GM21619 (cell line): Measurements from ENCODE around the gene NHERF2.

Experiments
- ATAC-seq: cut with Tn5 transposase; IDR thresholded peaks from one replicate; pipeline ENCODE4 v1.9.1; 2021; ENCODE audit not compliant: unreplicated experiment

The NHERF2 gene

GRCh38 chr16:2038382-2039231 is 11.9 kb downstream of the NHERF2 start:
- ATAC-seq = no peak

- no peak for ATAC-seq
Observed at GRCh38 chr16:2039274-2040031, 12.8 kb downstream of the NHERF2 start.

- ATAC-seq = no peak
Observed at GRCh38 chr16:2040041-2040786, 13.5 kb downstream of the NHERF2 start.

GRCh38 chr16:2040787-2041522 is 14.3 kb downstream of the NHERF2 start:
- ATAC-seq = no peak

- no peak for ATAC-seq
Observed at GRCh38 chr16:2042171-2042985, 15.7 kb downstream of the NHERF2 start.

- ATAC-seq = no peak
Observed at GRCh38 chr16:2042986-2043666, 16.4 kb downstream of the NHERF2 start.

- ATAC-seq = no peak
Observed at GRCh38 chr16:2043667-2044451, 17.2 kb downstream of the NHERF2 start.

GRCh38 chr16:2044541-2044940 is 17.8 kb downstream of the NHERF2 start:
- ATAC-seq = no peak

- no peak for ATAC-seq
Observed at GRCh38 chr16:2045965-2046892, 19.5 kb downstream of the NHERF2 start.

GRCh38 chr16:2046893-2047329 is 20.2 kb downstream of the NHERF2 start:
- no peak for ATAC-seq

GRCh38 chr16:2047330-2048115 is 20.8 kb downstream of the NHERF2 start, which contains the start of the genes NTHL1 and TSC2:
Gene NTHL1 (minus strand): TSS chr16:2047834. CDS start chr16:2047823, 11 bp downstream.
Gene TSC2 (plus strand): TSS chr16:2047985. CDS start chr16:2048616, 631 bp downstream.
- ATAC-seq = peak; percentile 90

GRCh38 chr16:2048116-2048543 is 21.4 kb downstream of the NHERF2 start:
- peak; percentile 6 for ATAC-seq

GRCh38 chr16:2053211-2053610 is 26.5 kb downstream of the NHERF2 start:
- no peak for ATAC-seq

GRCh38 chr16:2053897-2054296 is 27.2 kb downstream of the NHERF2 start:
- no peak for ATAC-seq

- no peak for ATAC-seq
Observed at GRCh38 chr16:2054543-2055245, 28.0 kb downstream of the NHERF2 start.

GRCh38 chr16:2056077-2056476 is 29.4 kb downstream of the NHERF2 start:
- ATAC-seq = no peak
